NK-92 (cell line): Measurements from ENCODE around the gene DERL2.
A peak's percentile ranks its signal among the peaks of the same experiment; 100 is the strongest.

ENCODE experiments used
- DNase-seq: peaks from one replicate; lab custom pipeline; 2025; ENCODE audit not compliant: unreplicated experiment; lab: John Stamatoyannopoulos, UW

The DERL2 gene

DNA sequence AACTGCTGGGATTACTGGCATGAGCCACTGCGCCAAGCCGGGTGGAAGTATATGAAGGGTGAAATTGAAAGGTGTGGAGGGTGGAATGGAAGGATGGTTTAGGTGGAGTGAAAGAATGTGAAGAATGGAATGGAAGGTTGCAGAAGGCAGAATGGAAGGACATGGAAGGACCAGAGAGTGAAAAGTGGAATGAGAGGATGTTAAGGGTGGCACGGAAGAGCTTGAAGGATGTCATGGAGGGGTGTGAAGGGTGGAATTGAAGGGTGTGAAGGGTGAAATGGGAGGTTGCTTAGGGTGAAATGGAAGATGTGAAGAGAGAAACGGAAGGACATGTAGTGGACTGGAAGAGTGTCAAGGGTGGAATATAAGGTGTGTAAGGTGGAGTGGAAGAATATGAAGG is 16.6 kb upstream of the DERL2 start:
- DNase-seq = no peak

DNA sequence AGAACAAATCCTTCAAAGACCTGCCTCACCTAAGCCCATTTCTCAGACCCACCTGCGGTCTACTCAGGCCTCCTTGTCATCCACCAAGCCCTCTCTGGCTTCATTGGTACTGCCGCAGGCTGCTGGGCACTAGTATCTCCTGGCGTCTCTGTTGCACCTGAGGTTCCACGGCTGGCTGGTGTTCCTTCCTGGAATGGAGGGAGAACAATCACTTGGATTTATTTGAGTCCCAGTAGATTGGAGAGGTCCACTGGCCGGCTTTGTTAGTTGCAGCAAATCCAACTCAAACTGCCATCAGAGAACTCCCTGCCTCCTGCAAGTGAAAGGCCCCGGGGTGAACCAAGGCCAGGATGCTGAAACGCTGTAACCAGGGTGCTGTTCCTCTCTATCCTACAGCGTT is 15.7 kb upstream of the DERL2 start:
- DNase-seq = no peak

DNA sequence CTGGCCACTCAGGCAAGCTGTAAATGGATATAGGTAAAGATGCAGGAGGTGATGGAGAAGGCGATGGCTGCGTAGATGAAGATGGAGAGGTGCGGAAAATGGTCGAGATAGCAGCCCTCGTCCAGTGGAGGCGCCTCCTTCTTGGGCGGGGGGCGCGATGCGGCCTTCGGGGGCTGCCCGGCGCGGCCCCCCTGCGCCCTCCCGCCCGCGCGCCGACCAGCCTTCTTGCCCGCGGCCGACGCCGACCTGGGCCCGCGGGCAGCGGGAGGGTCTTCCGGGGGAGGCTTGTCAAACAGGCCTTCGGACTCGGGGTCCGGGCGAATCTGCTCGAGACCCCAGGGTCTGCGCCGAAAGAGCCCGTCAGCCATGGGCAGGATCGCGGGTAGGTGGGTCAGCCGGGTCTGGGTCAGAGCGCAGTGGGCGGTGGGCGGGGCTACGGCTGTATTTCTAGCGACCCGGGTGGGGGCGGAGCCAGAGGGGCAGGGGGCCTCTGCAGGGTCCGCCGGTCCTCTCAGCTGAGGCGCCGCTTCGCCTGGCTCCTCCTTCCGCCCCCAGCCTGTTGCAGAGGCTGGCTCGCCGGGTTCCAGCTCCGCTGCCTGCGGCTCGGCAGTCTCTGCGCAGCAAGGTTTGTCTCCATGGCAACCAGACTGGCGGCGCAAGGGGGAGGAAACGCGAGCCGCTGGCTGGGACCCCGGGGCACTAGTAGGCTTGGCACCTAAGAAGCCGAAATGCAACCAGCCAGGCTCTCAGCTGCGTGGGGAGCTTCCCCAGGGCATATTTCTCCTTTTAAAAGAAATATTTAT is 14.8 kb upstream of the DERL2 start:
- DNase-seq = no peak

DNA sequence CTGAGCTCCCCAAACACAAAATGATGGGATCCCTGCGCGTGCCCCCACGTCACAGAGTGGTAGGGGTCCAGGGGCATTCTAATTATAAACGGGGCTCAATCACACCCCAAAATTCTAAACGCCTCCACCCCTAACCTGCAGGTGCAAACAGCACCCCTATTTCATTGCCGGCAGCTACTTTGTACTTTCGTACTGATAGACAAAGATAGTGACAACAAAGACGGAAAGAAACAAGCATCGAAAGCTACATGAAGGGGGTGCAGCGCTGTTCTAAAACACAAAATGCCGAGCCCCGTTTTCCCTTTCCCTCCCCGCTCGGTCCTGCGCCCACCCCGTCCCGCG is 14.2 kb upstream of the DERL2 start:
- no peak for DNase-seq

DNA sequence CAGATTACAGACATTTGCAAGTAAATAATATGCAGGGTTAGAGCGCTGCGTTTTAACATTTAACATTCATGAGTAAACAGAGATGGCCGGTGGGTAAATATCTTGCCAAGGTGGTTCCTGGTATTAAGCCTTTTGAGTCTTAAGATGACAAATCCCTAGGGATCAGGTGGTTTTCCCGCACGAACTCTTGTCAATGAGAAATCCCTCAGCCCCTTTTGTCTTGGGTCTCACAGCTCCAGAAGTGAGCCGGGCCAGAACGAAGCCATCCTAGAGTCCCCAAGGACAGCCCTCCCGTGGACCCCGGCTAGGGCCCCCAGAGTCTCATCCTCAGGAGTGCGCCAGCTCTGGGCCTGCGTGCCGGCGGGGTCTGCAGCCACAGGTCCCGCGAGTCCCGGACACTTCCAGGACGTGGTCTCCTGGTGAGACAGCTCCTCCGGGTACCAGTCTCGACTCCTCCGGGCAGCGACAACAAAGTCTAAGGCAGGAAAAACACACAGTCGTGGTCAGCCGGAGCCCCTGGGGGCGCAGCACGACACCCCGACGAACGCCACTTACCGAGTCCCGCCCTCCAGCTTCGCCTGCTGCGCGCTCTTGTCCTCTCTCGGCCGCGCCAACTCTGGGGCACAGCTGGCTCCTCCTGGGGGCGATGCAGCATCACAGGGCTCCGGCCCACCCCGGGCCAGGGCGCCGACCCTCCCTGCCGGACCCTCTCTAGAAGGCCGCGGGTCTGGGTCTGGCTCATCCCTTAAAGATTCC is 13.7 kb upstream of the DERL2 start:
- DNase-seq = no peak

DNA sequence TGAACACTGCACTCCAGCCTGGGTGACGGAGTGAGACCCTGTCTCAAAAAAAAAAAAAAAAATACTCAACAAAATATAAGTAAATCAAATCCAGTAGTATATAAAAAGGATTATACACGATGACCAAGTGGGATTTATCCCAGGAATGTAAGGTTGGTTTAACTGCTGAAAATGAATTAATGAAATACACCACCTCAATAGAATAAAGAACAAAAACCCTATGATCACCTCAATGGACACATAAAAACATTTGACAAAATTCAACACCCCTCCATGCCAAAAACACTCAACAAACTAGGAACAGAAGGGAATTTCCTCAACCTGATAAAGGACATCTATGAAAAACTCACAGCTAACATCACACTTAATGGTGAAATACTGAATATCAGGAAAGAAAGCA is 7.0 kb upstream of the DERL2 start:
- DNase-seq = no peak

DNA sequence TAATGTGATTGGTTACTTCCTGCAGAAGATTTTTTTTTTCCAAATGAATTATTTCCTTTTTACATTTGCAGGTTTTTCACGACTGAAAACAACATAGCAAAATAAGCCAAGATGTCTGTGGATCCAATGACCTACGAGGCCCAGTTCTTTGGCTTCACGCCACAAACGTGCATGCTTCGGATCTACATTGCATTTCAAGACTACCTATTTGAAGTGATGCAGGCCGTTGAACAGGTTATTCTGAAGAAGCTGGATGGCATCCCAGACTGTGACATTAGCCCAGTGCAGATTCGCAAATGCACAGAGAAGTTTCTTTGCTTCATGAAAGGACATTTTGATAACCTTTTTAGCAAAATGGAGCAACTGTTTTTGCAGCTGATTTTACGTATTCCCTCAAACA is 2.8 kb upstream of the DERL2 start:
- no peak for DNase-seq

DNA sequence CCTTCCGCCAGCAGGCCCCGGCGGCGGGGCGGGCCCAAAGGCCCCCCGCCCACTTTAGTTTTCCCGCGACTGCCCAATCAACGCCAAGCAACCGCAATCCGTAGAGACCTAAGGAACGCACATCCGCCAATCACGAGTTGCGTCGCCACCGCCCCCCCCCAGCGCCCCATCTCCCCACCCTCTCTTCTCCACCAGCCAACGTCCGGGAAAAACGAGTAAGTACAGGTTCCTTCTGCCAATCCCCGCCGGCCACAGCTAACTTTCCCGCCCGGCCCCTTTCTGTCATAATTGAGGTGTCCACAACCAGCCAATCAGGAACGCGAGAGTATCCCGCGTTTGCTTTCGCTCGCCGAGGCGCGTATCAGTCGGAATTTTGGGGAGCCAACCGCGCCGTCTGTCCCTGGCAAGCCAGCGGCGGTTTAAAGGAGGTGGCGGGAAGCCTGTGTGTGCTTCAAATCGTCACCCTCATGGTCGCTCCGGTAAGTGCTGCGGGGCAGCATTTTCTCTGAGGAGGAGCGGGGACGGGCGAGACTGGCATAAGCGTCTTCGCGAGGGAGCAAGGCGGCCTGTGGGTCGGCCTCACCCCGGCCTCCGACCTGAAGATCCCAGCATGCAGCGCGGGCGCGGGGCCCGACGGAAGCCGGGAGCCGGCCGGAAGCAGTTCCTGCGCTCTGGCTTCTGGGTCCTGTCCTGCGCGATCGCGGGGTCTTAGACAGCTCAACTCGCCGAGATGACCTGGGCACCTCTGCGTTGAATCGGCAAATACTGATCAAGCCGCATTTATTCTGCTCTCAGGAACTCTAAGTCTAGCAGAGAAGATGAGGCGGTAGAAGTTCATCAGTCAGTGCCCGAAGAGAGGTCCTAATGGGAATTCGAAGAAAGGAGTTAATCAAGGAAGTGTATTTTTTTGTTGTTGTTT is 487 bp upstream of the DERL2 start, which contains the start of gene MIS12:
TSS of gene MIS12 (plus strand) at position 361 of the 919 bp plus-strand sequence. CDS start 2,297 bp downstream, outside the sequence.
- DNase-seq = peak; percentile 93

DNA sequence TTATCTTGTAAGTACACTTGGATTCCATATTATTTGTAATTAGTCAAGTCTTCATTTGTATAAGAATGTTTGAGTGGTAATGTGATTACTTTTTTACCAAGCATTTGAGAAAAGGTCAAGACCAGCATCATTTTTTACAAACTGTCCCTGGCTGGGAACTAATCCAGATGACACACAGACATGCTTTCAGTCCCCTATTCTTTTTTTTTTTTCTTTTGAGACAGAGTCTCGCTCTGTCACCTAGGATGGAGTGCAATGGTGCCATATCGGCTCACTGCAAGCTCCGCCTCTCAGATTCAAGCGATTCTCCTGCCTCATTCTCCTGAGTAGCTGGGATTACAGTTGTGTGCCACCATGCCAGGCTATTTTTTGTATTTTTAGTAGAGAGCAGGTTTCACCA is 4.5 kb downstream of the DERL2 start:
- DNase-seq = no peak

DNA sequence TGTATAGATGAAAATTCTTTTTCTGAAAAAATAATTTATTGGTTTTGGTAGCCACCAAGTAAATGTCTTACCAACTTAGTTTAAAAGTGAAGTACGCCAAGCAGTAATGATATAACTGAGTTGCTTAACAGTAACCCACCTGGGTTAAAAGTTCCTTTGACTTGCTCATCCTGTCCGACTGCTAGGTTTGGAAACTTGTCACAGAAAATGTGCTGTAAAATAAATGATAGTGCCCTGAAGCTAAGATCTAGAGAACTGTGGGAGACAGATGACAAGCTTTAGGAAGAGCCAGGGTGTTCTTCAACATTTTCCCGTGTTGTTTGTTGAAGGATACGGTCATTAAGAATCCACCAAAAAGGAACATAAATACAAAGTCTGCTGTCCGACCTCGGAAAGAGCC is 5.0 kb downstream of the DERL2 start:
- no peak for DNase-seq

DNA sequence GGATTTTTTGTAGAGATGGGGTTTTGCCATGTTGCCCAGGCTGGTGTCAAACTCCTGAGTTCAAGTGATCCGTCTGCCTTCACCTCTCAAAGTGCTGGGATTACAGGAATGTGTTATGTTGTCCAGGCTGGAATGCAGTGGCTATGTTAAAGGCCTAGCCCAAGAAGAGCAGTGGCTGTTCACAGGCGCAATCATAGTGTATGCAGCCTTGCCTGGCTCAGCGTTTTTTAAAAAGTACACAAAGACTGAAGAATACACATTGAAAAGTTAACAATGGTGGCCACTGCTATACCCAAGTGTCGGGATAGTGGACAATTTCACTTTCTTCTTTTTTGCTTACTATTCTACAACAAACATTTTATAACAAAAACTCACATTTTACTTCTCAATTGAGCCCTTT is 7.0 kb downstream of the DERL2 start:
- DNase-seq = no peak

DNA sequence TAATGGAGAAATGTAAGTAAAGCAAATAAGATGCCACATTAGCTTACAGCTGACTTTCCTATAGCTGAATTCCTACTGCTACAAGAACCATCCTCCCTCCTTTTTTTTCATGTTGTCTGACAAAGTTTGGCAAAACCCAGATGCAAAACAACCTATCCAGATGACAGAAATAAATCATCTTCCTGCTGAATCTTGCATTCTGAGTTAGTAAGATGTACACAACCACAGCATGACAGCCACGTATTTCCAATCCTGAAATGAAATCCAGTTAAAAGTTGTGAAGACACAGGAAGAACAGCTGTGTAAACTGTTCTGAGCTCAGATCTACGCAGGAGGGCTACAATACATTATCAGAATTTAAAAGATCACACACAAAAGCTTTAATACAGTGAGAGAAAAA is 12.1 kb downstream of the DERL2 start:
- DNase-seq = no peak

DNA sequence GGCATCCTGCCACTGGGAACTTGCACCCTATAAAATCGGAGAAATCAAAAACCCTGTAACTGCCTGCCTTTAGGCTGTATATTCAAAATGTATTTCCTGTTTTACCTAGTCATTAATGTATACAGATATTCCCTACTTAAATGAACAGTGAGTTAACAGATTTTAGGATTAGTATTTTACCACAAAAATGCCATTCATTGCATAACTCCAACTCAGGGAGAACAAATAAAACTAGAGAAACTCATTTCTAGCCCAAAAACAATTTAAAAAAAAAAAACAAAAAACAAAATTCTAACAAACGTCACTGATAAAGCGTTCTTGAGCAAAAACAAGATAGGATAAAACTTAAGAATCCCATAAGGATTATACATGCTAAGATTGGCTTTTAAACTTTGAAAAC is 13.5 kb downstream of the DERL2 start:
- no peak for DNase-seq

DNA sequence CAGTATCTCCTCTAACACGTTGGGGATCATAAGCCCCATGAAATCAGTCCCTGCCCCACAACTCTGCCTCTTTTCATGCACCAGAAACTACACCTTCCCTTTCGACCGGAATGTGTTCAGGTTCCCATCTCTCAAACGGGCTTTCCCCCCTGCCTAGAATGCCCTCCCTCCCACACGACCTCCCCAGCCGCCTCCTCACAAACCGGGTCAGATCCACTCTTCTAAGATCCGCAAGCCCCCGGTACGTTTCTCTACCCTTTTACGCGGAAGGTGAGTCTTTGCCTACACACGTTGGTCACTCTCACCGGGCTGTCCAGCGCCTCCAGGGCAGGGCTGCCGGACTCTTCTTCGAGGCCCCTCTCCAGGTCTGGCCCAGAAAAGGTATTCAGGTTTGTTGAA is 17.9 kb downstream of the DERL2 start:
- no peak for DNase-seq

DNA sequence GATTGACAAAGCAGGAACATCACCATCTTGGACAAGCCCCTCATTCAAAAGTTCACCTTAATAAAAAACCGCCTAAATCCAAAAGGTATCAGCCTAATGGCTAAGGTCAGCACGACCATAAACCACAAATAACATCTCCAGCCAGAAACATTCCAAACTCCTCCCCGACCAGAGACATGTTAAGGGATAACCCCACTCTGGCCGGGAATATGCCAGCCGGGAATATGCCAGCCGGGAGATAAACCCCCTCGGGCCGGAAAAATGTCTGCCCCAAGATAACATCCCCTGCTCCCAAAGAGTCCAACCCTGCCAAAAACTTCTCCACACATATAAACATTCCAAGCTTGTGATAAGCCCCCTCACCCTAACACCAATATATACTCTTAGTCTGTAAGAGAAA is 18.6 kb downstream of the DERL2 start:
- no peak for DNase-seq

DNA sequence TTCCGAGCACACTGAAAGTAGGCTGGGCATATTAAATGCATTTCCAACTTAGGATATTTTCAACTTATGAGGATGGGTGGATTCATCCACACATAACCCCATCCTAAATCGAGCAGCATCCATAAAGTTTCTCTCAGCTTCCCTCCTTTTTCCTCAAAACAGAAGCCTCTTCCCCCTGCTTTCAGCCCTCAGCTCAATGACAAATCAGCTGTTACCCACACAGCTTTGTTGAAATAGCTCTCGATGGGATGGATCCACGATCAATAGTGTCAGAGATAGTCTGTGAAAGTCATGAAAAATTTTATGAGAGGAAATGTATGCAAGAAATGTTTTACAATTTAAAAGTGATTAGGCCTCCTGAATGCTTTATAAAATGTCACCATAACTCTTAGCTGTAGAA is 19.7 kb downstream of the DERL2 start:
- DNase-seq = no peak

DNA sequence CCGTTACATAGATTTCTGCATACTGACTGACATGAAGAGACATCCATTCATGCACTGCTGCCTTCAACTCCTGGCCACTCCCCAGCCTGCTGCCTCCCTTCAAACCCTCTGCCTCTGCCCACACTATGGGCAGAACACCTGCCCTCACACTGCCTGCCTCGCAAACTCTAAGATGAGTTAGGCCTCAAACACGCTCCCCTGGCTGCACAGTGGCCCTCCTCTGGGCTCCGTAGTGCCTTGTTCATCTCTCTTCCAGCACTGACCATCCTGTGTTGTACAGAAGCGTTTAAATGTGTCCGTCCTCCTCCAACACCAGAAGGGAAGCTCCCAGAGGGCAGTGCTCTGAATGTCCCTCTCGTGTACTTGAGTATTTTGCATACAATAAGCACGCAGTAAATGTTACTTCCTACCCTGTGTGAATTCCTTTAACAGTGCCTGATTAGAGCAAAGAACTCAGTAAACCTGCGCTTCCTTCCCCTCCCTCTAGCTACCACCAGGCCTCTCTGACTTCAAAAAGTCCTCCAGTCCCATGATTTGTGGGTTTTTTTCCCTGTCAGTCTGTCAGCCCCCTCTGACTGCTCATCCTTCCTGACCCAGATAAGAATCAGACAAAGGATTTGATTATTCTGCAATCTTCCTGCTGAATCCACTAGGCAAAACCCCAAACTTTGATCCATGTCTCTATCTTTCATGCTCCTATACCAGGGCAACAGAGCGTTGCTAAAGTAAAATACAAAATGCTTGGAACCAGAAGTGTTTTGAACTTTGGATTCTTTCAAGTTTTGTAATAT is 21.1 kb downstream of the DERL2 start:
- no peak for DNase-seq

DNA sequence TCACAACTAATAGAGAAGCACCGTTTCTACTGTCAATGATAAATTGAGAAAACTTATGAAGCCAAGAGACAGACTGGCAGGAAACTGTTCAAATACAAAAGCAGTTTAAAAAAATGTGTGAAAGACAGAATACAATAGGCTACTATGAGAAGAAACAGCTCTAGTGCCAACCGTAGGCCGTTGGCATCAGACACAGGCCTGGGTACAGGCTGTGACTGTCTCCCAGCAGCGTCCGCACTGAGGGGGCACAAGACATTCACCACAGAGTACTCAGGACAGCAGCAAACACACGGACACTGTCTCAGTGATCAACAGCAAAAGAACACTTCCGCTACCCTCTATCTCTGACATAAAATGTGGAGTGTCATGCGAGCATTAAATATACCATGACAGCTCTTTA is 39.2 kb downstream of the DERL2 start:
- no peak for DNase-seq

DNA sequence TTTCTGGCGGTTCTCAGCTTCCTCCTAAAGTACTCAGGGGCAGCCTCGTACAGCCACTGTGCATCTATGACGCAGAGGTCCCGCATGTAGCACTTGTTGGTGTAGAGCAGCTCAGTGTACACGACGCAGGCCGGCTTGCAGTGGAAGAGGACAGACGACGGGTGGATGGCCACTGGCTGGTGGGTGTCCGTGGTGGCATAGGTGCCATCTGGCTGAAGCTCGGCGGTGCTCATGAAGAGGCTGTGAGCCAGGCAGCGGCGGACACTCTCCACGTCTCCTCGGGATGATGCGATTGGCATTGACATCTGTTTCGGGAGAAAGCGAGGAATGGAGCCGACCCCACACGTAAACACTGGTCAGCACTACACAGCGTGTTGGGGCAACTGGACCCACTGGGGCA is 41.8 kb downstream of the DERL2 start:
- DNase-seq = no peak

DNA sequence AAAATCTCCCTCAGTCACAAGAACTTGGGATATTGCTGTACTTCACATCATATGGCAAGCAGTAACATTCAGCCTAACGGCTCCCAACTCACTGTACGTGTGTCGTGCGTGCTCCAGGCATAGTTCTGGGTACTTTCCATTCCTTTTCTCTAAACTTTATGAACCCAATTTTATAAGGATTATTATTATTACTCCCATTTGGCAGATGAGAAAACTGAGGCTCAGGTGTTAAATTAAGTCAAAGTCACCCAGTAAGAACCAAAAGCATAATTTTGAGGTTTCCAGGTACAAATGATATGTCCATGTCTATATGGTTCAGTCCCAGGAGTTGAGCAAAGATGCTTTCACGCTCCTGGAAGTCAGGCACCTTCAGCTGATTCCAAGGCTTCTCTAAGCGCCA is 42.2 kb downstream of the DERL2 start:
- no peak for DNase-seq

DNA sequence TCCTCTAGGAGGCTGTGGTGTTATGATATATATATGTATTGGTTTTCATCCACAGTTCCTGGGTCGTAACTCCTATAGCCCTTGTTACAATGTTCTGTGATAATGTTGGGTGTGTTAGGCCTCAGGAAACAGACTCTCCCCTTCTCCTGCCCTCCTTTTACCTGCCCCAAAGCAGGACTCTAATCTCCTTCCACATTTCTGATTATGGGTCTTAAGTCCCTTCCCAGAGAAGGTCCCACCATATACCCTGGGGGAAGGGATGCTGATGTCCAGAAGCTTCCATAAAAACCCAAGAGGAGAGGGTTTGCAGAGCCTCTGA is 46.6 kb downstream of the DERL2 start:
- no peak for DNase-seq
